HG03432 (cell line): ENCODE data around the gene HNRNPA0.

Experiments used
- ATAC-seq: cut with Tn5 transposase; IDR thresholded peaks from one replicate; pipeline ENCODE4 v1.9.1; 2021; ENCODE audit warnings: mild to moderate bottlenecking, moderate library complexity; ENCODE audit not compliant: unreplicated experiment

Gene HNRNPA0

GRCh38 chr5:137754961-137755762 is 999 bp upstream of the HNRNPA0 start:
- peak; percentile 21 for ATAC-seq

DNA sequence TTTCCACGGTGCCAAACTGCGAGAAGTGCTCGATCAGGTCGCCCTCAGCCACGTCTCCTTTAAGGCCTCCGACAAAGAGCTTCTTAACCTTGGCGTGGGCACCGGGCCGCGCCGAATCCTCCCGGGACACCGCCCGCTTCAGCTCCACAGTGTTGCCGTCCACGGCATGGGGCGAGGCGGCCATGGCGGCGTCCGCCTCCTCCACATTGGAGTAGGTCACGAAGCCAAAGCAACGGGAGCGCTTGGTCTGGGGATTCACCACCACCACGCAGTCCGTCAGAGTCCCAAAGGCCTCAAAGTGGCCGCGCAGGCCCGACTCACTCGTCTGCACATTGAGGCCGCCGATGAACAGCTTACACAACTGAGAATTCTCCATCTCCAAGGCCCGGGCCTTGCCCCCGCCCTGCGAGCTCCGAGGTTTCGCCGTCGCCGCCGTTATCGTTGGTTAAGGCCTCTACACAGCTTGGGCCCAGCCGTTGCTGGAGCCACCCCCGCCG is 424 bp downstream of the HNRNPA0 start:
- peak; percentile 17 for ATAC-seq

- ATAC-seq, result no peak
Measured at GRCh38 chr5:137752905-137753690, 1.1 kb downstream of the HNRNPA0 start.

- no peak for ATAC-seq
Measured at GRCh38 chr5:137751869-137752491, 2.2 kb downstream of the HNRNPA0 start.

GRCh38 chr5:137750436-137750835 is 3.7 kb downstream of the HNRNPA0 start:
- no peak for ATAC-seq

GRCh38 chr5:137747848-137748247 is 6.3 kb downstream of the HNRNPA0 start:
- ATAC-seq, result no peak

DNA sequence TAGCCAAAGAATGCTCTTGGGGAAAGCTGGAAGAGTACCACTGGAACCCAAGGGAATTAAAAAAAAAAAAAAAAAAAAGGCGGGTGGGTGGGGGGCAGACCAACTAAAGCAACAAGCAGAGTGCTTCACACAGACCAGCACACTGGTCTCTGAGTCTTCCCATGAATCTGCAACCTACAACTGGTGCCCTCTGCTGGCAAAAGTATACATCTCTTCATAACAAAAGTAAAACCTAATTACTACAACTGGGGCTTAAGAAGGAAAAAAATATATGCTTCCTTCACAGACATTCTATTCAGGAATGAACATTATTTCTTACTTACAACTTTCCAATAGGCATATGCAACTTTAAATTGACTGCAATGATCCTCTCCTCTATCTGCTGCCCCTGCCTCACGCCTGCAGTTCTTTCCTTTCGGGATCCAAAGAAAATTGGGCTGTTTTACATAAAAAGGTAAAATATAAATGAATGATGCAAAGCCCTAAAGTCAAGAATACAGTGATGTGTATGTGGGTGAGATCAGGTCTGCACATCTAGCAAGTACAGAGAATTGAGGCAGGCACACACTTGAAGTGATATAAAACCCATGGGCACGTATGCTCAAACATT is 11.0 kb downstream of the HNRNPA0 start:
- peak; percentile 82 for ATAC-seq

GRCh38 chr5:137741718-137742117 is 12.4 kb downstream of the HNRNPA0 start:
- no peak for ATAC-seq

DNA sequence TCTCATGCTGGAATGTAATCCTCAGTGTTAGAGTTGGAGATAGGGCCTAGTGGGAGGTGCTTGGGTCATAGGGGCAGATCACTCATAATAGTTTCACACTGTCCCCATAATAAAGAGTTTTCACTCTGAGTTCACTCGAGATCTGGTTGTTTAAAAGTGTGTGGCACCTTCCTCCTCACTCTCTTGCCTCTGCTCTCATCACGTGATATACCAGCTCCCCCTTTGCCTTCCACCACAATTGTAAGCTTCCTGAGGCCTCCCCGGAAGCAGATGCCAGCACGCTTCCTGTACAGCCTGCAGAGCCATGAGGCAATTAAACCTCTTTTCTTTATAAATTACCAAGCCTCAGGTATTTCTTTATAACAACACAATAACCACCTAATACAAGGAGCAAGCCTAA is 14.4 kb downstream of the HNRNPA0 start:
- no peak for ATAC-seq

DNA sequence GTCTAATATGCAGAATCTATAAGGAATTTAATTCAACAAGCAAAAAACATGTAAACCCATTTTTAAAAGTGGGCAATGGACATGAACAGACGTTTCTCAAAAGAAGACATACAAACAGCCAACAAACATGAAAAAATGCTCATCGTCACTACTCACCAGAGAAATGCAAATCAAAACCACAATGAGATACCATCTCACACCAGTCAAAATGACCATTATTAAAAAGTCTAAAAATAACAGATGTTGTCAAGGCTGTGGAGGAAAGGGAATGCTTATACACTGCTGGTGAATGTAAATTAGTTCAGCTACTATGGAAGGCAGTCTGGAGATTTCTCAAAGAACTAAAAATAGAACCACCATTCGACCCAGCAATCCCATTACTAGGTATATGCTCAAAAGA is 15.2 kb downstream of the HNRNPA0 start:
- ATAC-seq, result no peak

- peak; percentile 37 for ATAC-seq
Measured at GRCh38 chr5:137737349-137738131, 16.6 kb downstream of the HNRNPA0 start.

GRCh38 chr5:137736496-137736895 is 17.7 kb downstream of the HNRNPA0 start:
- ATAC-seq, result no peak

DNA sequence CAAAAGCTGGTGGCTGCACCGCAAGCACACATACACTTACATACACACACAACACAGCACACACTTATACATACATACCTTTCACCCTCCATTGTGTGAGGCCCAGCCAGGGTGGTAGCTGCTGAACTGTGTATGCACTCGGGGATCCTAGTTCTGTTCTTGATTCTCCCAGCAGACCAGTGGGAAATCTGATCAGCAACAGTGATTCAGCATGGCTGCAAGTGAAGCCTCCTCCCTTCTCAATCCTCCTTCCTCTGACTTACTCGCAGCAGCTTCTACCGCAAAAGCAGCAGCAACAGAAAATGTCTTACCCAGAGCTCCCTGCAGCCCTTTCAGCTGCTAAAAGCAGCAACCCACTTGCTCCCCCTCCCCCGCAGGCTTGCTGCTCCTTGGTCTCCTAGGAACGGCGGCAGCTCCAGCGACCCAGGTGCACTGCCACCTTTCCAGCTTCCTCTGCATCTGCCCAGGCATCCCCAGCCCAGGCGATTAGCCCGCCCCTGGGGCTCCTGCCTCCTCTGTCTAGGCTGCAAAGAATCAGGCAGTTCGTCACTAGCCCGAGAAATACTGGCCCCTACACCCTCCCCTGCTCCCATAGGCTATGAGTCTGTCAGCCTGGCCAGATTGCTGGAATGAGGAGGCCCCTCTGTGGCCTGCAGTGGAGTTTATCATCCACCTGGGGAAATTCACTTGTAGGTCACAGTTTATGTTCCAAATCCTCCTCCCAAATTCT is 18.4 kb downstream of the HNRNPA0 start, which contains the start of gene KLHL3:
KLHL3 (minus strand) TSS at position 535 of the 730 bp plus-strand sequence; CDS start at position 92, 443 bp downstream.
- ATAC-seq, result peak; percentile 64

- ATAC-seq, result peak; percentile 16
Measured at GRCh38 chr5:137734962-137735554, 19.1 kb downstream of the HNRNPA0 start.

GRCh38 chr5:137734331-137734730 is 19.8 kb downstream of the HNRNPA0 start:
- ATAC-seq, result no peak

DNA sequence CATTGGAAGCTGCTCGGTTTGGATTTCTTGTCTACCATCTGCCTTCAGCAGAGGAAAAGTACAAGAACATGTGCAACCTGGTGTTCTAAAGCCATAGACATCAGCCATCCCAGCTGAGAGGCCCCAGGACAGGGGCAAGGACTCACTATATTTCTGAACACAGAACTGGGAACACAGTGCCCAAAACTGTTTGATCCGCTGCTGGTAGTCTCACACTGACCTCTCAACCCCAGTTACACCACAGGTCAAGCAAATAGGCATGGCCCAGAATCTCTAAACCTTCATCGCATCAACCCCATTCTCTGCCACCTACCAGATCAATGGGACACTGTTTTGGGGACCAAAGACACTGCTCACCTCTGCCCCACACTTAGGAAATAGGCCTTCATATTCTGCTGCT is 20.2 kb downstream of the HNRNPA0 start:
- ATAC-seq, result no peak

- no peak for ATAC-seq
Measured at GRCh38 chr5:137733006-137733405, 21.2 kb downstream of the HNRNPA0 start.

GRCh38 chr5:137731176-137731575 is 23.0 kb downstream of the HNRNPA0 start:
- ATAC-seq, result no peak

- ATAC-seq, result no peak
Measured at GRCh38 chr5:137730336-137730735, 23.8 kb downstream of the HNRNPA0 start.
